GM12878 (cell line): Measurements from ENCODE around the gene CRKL. TPM values are rescaled to one million over a fixed set of nuclear protein-coding genes. Genes with fewer than 3 reads are reported as not detected.

Experiments used
- ASH2L ChIP-seq: fragments of 300-600, 200-600 bp; sonication (generic); IDR thresholded peaks from 2 replicates; pipeline ENCODE4 v1.6.1; 2017; ENCODE audit warnings: low read depth, mild to moderate bottlenecking, borderline replicate concordance
- BACH1 ChIP-seq: fragments of 450-650 bp; IDR thresholded peaks from 2 replicates; pipeline ENCODE4 v1.6.1; 2017; ENCODE audit warnings: mild to moderate bottlenecking, borderline replicate concordance
- GATAD2B ChIP-seq: fragments of 450-650 bp; conservative IDR thresholded peaks from 2 replicates; pipeline ENCODE4 v1.6.1; 2017; ENCODE audit warnings: low read depth, mild to moderate bottlenecking, moderate library complexity
- JUND ChIP-seq: IDR thresholded peaks from 2 replicates; pipeline ENCODE4 v1.6.1; 2012; ENCODE audit warnings: low read depth, mild to moderate bottlenecking, low read length, improper control_type of control experiment, moderate library complexity
- LARP7 ChIP-seq: fragments of 450-650 bp; IDR thresholded peaks from 2 replicates; pipeline ENCODE4 v1.6.1; 2017; ENCODE audit warnings: mild to moderate bottlenecking
- MEF2B ChIP-seq: fragments of 450-650 bp; IDR thresholded peaks from 2 replicates; pipeline ENCODE4 v1.6.1; 2018; ENCODE audit warnings: mild to moderate bottlenecking, moderate library complexity; ENCODE audit not compliant: partially characterized antibody, poor library complexity, severe bottlenecking
- NFYB ChIP-seq: IDR thresholded peaks from 2 replicates; pipeline ENCODE4 v1.6.1; 2011; ENCODE audit warnings: low read depth, mild to moderate bottlenecking, low read length, improper control_type of control experiment, moderate library complexity; ENCODE audit not compliant: insufficient read depth
- SIN3A ChIP-seq: IDR thresholded peaks from 2 replicates; pipeline ENCODE4 v1.6.1; 2012; ENCODE audit warnings: low read depth, low read length, improper control_type of control experiment
- SMAD1 ChIP-seq: fragments of 450-650 bp; IDR thresholded peaks from 2 replicates; pipeline ENCODE4 v1.6.1; 2018; ENCODE audit warnings: mild to moderate bottlenecking, low read depth; ENCODE audit not compliant: partially characterized antibody
- SRF ChIP-seq, 2 experiments: IDR thresholded peaks; 2 replicates each; pipeline ENCODE4 v1.6.1; 2011; ENCODE audit warnings: low read depth in 2 of 2, low read length in 2 of 2, mild to moderate bottlenecking in 1 of 2, moderate library complexity in 1 of 2
- TARDBP ChIP-seq: IDR thresholded peaks from 2 replicates; pipeline ENCODE4 v1.6.1; 2016; ENCODE audit warnings: borderline replicate concordance
- TCF3 ChIP-seq: IDR thresholded peaks from 2 replicates; pipeline ENCODE4 v1.6.1; 2012; ENCODE audit warnings: low read depth, mild to moderate bottlenecking, low read length, borderline replicate concordance; ENCODE audit not compliant: insufficient read depth
- ZBED1 ChIP-seq: IDR thresholded peaks from 2 replicates; pipeline ENCODE4 v1.6.1; 2016; ENCODE audit warnings: borderline replicate concordance
- polyA plus RNA-seq, 11 experiments: library from polyadenylated mRNA; depleted of rRNA in 4 of 11; unstranded in 6 of 11; stranded (reverse) in 5 of 11; fragments of >200 nt; fragmentation: Nextera tagmentation in 4 of 11; fragmentation: Illumina TruSeq in 1 of 11; extraction: Ambion mirVana in 4 of 11; extraction: Trizol in 1 of 11; gene quantifications; 1 replicate in 1 of 11; 2 replicates in 10 of 11; pipeline versions ENCODE4 v1.2.1 to v1.2.3, GENCODE V29; 2011 to 2016; ENCODE audit warnings: inconsistent platforms in 2 of 11, missing spikeins in 2 of 11, low read depth in 1 of 11
- total RNA-seq, 4 experiments: library from RNA; depleted of rRNA in 3 of 4; stranded (reverse); fragments of >200 nt in 3 of 4; fragmentation: Illumina TruSeq in 1 of 4; extraction: Trizol in 1 of 4; gene quantifications; 2 replicates each; pipeline versions ENCODE4 v1.2.1 to v1.2.3, GENCODE V29; 2013 to 2021
- TF ChIP-seq, protein P1 (sequence below): fragments of 450-650 bp; IDR thresholded peaks from 2 replicates; pipeline ENCODE4 v1.6.1; 2017; ENCODE audit warnings: mild to moderate bottlenecking, moderate library complexity
- TF ChIP-seq, protein P2 (sequence below): fragments of 450-650 bp; IDR thresholded peaks from 2 replicates; pipeline ENCODE4 v1.6.1; 2016; ENCODE audit warnings: mild to moderate bottlenecking
- TF ChIP-seq, protein P3 (sequence below): fragments of 450-650 bp; IDR thresholded peaks from 2 replicates; pipeline ENCODE4 v1.6.1; 2017; ENCODE audit warnings: mild to moderate bottlenecking
- TF ChIP-seq, protein P4 (sequence below): fragments of 450-650 bp; IDR thresholded peaks from 2 replicates; pipeline ENCODE4 v1.6.1; 2016; ENCODE audit warnings: mild to moderate bottlenecking
- TF ChIP-seq, protein P5 (sequence below): fragments of 450-650 bp; conservative IDR thresholded peaks from 2 replicates; pipeline ENCODE4 v1.6.1; 2017; ENCODE audit warnings: mild to moderate bottlenecking, moderate library complexity

Gene CRKL
- total and polyA plus RNA-seq, 10 of the 15 experiments (the other 5 are each of a cell fraction or from before 2014, with no cell fraction given), result 12.6 to 61.2 (median 32.7) TPM

DNA sequence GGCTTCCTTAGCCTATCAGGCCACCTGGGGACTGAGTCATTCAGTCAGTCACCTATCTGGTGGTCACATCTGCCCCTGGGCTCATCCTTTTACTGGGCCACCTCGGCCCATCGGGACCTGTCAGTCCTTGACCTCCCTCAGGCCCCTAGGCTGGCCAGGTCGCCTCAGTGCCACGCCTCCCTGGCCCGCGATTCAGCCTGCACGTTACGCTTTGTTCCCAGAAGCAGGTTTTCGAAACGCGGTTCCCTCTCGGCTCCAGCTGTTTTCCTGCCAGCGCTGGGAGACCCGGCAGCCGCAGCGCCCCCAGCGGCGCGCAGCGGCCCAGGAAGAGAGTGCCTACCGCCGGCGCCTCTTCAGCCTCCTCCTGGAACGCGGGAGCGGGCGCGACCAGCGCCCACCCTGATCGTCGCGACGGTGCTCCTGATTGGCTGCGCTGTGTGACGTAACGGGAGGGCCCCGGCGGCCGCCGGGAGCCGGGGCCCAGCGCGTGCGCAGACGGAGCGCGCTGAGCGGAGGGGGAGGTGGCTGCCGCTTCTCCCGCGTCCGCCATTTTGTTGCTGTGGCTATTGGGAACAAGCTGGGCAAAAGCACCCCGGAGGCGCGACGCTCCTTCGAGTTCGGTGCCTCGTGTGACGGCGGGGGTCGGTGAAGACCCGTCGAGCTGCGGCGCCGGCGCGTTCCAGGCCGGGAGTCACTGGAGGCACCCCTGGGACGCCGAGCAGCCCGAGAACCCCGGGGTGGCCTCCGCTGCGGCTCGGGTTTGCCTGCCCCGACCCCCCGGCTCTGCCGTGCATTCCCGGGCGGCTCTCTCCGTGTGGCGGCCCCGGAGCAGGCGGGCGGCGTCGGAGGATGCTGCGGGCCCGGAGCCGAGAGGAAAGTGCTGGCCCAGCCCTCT is at the start of gene CRKL (continued):
- TF ChIP-seq, protein P1, sequence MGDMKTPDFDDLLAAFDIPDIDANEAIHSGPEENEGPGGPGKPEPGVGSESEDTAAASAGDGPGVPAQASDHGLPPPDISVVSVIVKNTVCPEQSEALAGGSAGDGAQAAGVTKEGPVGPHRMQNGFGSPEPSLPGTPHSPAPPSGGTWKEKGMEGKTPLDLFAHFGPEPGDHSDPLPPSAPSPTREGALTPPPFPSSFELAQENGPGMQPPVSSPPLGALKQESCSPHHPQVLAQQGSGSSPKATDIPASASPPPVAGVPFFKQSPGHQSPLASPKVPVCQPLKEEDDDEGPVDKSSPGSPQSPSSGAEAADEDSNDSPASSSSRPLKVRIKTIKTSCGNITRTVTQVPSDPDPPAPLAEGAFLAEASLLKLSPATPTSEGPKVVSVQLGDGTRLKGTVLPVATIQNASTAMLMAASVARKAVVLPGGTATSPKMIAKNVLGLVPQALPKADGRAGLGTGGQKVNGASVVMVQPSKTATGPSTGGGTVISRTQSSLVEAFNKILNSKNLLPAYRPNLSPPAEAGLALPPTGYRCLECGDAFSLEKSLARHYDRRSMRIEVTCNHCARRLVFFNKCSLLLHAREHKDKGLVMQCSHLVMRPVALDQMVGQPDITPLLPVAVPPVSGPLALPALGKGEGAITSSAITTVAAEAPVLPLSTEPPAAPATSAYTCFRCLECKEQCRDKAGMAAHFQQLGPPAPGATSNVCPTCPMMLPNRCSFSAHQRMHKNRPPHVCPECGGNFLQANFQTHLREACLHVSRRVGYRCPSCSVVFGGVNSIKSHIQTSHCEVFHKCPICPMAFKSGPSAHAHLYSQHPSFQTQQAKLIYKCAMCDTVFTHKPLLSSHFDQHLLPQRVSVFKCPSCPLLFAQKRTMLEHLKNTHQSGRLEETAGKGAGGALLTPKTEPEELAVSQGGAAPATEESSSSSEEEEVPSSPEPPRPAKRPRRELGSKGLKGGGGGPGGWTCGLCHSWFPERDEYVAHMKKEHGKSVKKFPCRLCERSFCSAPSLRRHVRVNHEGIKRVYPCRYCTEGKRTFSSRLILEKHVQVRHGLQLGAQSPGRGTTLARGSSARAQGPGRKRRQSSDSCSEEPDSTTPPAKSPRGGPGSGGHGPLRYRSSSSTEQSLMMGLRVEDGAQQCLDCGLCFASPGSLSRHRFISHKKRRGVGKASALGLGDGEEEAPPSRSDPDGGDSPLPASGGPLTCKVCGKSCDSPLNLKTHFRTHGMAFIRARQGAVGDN, result no peak
- TF ChIP-seq ASH2L, result no peak
- TF ChIP-seq, protein P2, sequence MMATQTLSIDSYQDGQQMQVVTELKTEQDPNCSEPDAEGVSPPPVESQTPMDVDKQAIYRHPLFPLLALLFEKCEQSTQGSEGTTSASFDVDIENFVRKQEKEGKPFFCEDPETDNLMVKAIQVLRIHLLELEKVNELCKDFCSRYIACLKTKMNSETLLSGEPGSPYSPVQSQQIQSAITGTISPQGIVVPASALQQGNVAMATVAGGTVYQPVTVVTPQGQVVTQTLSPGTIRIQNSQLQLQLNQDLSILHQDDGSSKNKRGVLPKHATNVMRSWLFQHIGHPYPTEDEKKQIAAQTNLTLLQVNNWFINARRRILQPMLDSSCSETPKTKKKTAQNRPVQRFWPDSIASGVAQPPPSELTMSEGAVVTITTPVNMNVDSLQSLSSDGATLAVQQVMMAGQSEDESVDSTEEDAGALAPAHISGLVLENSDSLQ, result peak; percentile 59; the same call in 1 of the 2 replicates
- TF ChIP-seq ZBED1, result no peak
- TF ChIP-seq SRF (IDR thresholded peaks at IDR 0.05; ENCODE audit: low read depth in 2 of 2, low read length in 2 of 2), result 0 out of 4 replicates have a peak, but pooled peaks of 1 of the 2 experiments have one; percentile 22
- TF ChIP-seq SIN3A, result peak; percentile 83
- peak; percentile 60; the same call in 1 of the 2 replicates for TF ChIP-seq NFYB
- TF ChIP-seq BACH1, result peak; percentile 19
- TF ChIP-seq TARDBP, result no peak
- TF ChIP-seq, protein P3, sequence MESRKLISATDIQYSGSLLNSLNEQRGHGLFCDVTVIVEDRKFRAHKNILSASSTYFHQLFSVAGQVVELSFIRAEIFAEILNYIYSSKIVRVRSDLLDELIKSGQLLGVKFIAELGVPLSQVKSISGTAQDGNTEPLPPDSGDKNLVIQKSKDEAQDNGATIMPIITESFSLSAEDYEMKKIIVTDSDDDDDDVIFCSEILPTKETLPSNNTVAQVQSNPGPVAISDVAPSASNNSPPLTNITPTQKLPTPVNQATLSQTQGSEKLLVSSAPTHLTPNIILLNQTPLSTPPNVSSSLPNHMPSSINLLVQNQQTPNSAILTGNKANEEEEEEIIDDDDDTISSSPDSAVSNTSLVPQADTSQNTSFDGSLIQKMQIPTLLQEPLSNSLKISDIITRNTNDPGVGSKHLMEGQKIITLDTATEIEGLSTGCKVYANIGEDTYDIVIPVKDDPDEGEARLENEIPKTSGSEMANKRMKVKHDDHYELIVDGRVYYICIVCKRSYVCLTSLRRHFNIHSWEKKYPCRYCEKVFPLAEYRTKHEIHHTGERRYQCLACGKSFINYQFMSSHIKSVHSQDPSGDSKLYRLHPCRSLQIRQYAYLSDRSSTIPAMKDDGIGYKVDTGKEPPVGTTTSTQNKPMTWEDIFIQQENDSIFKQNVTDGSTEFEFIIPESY, result no peak
- peak; percentile 95 for TF ChIP-seq GATAD2B
- TF ChIP-seq, protein P4, sequence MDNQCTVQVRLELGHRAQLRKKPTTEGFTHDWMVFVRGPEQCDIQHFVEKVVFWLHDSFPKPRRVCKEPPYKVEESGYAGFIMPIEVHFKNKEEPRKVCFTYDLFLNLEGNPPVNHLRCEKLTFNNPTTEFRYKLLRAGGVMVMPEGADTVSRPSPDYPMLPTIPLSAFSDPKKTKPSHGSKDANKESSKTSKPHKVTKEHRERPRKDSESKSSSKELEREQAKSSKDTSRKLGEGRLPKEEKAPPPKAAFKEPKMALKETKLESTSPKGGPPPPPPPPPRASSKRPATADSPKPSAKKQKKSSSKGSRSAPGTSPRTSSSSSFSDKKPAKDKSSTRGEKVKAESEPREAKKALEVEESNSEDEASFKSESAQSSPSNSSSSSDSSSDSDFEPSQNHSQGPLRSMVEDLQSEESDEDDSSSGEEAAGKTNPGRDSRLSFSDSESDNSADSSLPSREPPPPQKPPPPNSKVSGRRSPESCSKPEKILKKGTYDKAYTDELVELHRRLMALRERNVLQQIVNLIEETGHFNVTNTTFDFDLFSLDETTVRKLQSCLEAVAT, result peak; percentile 7; the same call in 1 of the 2 replicates
- no peak for TF ChIP-seq JUND
- TF ChIP-seq SMAD1, result no peak
- TF ChIP-seq MEF2B, result no peak
- peak; percentile 53 for TF ChIP-seq LARP7
- peak; percentile 64; the same call in 1 of the 2 replicates for TF ChIP-seq TCF3
- TF ChIP-seq, protein P5, sequence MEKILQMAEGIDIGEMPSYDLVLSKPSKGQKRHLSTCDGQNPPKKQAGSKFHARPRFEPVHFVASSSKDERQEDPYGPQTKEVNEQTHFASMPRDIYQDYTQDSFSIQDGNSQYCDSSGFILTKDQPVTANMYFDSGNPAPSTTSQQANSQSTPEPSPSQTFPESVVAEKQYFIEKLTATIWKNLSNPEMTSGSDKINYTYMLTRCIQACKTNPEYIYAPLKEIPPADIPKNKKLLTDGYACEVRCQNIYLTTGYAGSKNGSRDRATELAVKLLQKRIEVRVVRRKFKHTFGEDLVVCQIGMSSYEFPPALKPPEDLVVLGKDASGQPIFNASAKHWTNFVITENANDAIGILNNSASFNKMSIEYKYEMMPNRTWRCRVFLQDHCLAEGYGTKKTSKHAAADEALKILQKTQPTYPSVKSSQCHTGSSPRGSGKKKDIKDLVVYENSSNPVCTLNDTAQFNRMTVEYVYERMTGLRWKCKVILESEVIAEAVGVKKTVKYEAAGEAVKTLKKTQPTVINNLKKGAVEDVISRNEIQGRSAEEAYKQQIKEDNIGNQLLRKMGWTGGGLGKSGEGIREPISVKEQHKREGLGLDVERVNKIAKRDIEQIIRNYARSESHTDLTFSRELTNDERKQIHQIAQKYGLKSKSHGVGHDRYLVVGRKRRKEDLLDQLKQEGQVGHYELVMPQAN, result peak; percentile 91
